Lung (tissue), 12 donors: ENCODE measurements around the gene FOXC2. TPM values are rescaled to one million over a fixed set of nuclear protein-coding genes. Genes with fewer than 3 reads are reported as not detected.

Experiments
- ATAC-seq: fragments of 200-7000 bp; cut with Tn5 transposase; one replicate; pipeline ENCODE4 v1.9.1; 2020; ENCODE audit warnings: moderate number of reproducible peaks; ENCODE audit not compliant: insufficient read depth, low FRiP score
- DNase-seq, 3 donors: peaks; one replicate each; pipeline ENCODE4 v3.0.0-alpha.2; 2013 to 2017
- H3K27ac ChIP-seq, 2 donors: one replicate each; pipeline ENCODE4 v1.5.1; 2013; ENCODE audit warnings: mild to moderate bottlenecking in 2 of 2, moderate library complexity in 2 of 2, control low read depth in 1 of 2, inconsistent platforms in 1 of 2, low read depth in 1 of 2, low read length in 1 of 2
- H3K27me3 ChIP-seq, 3 donors: one replicate each; pipeline ENCODE4 v1.5.1; 2013; ENCODE audit warnings: low read length in 2 of 3; ENCODE audit not compliant: control insufficient read depth in 3 of 3, insufficient read depth in 3 of 3
- H3K36me3 ChIP-seq, 4 donors: one replicate each; pipeline ENCODE4 v1.5.1; 2013; ENCODE audit warnings: low read length in 4 of 4, mild to moderate bottlenecking in 1 of 4, moderate library complexity in 1 of 4; ENCODE audit not compliant: control insufficient read depth in 4 of 4, insufficient read depth in 4 of 4
- H3K4me1 ChIP-seq, 5 donors: one replicate each; pipeline ENCODE4 v1.5.1; 2013; ENCODE audit warnings: low read length in 5 of 5, mild to moderate bottlenecking in 2 of 5, moderate library complexity in 1 of 5; ENCODE audit not compliant: control insufficient read depth in 5 of 5, insufficient read depth in 5 of 5
- H3K4me3 ChIP-seq: one replicate; pipeline ENCODE4 v1.5.1; 2013; ENCODE audit warnings: mild to moderate bottlenecking, control low read depth, moderate library complexity
- H3K9ac ChIP-seq, 2 donors: one replicate each; pipeline ENCODE4 v1.5.1; 2013; ENCODE audit warnings: low read length in 2 of 2, control low read depth in 1 of 2; ENCODE audit not compliant: insufficient read depth in 1 of 2
- H3K9me3 ChIP-seq, 4 donors: one replicate each; pipeline ENCODE4 v1.5.1; 2013; ENCODE audit warnings: low read length in 3 of 4, mild to moderate bottlenecking in 1 of 4, moderate library complexity in 1 of 4; ENCODE audit not compliant: control insufficient read depth in 4 of 4, insufficient read depth in 3 of 4
- CTCF ChIP-seq: IDR thresholded peaks from 2 replicates; pipeline ENCODE4 v1.5.1; 2012; ENCODE audit warnings: mild to moderate bottlenecking; ENCODE audit errors: control extremely low read depth, extremely low read depth
- WGBS, 2 donors: extraction: QIAGEN DNeasy Blood & Tissue Kit; methylation state at CpG; one replicate each; pipeline ENCODE4 v1.1.7; 2013; 5-methylcytosine and 5-hydroxymethylcytosine counted together
- polyA plus RNA-seq, 2 donors: library from polyadenylated mRNA; stranded (reverse); fragments of 200-250 nt; gene quantifications; one replicate each; pipeline ENCODE4 v1.2.1, GENCODE V29; 2013
- total RNA-seq, 2 donors: library from RNA; depleted of rRNA in 1 of 2; stranded (reverse); fragments of >200 nt in 1 of 2; gene quantifications; one replicate each; pipeline ENCODE4 v1.2.1, GENCODE V29; 2014 to 2021
- donor health status: control.
- donor health status: control.
- donor health status: Bipolar disorder and iron deficiency.
- donor health status: healthy.
- donor health status: DM: yes; HTN: yes; CAD: no.

FOXC2 gene
- total and polyA plus RNA-seq, 4 donors, result 0.37 to 2.7 (median 0.63) TPM

- 2 to 3% methylated on average over 53 to 54 of the region's 54 CpGs for WGBS, 2 donors
- Histone ChIP-seq H3K36me3 (no peaks in the 10 kb centered on the region), H3K9ac (no peak overlapping the region), H3K4me1 (peaks cover 0 to 50% (median 13%) of the 10 kb centered on the region in 5 donors), H3K9me3 (no peaks in the 10 kb centered on the region), H3K27me3 (peaks cover 17 to 59% (median 51%) of the 10 kb centered on the region in 3 donors), H3K4me3 (peak overlapping the region; percentile 18), H3K27ac (no peak overlapping the region)
- DNase-seq (peak; percentile 91 to 93 (median 91)), ATAC-seq (peak; percentile 66)
- TF ChIP-seq CTCF, result no peak
Measured at GRCh38 chr16:86575754-86576557, 9.3 kb downstream of the FOXC2 start.

- no peaks in the 10 kb centered on the region for H3K36me3 ChIP-seq
- peaks cover 17 to 59% (median 46%) of the 10 kb centered on the region in 3 donors for H3K27me3 ChIP-seq
- H3K4me1 ChIP-seq, result peaks cover 0 to 56% (median 13%) of the 10 kb centered on the region in 5 donors
- ATAC-seq, result no peak
- DNase-seq, result peak in 2 of 3 donors; percentile 36 to 52
- no peak overlapping the region for H3K27ac ChIP-seq
- H3K9ac ChIP-seq, result no peak overlapping the region
- TF ChIP-seq CTCF, result no peak
- WGBS, 2 donors, result 17 to 20% methylated on average over 33 of the region's 33 CpGs
- H3K9me3 ChIP-seq, result no peaks in the 10 kb centered on the region
- H3K4me3 ChIP-seq, result peak overlapping the region; percentile 18
Measured at GRCh38 chr16:86576591-86577313, 10.1 kb downstream of the FOXC2 start.

GRCh38 chr16:86577314-86577971 lies 10.8 kb downstream of the FOXC2 start:
- H3K9me3 ChIP-seq, result no peaks in the 10 kb centered on the region
- H3K4me1 ChIP-seq, result peaks cover 0 to 56% (median 13%) of the 10 kb centered on the region in 5 donors
- H3K9ac ChIP-seq, result no peak overlapping the region
- no peak for TF ChIP-seq CTCF
- DNase-seq (peak; percentile 65 to 74 (median 74)), ATAC-seq (no peak)
- H3K36me3 ChIP-seq, result no peaks in the 10 kb centered on the region
- peaks cover 17 to 61% (median 42%) of the 10 kb centered on the region in 3 donors for H3K27me3 ChIP-seq
- peak overlapping the region; percentile 37 to 67 for H3K27ac ChIP-seq
- WGBS, 2 donors, result 38 to 64% methylated on average over 12 of the region's 12 CpGs
- no peak overlapping the region for H3K4me3 ChIP-seq
